ENCODE results near the gene ABLIM1. TPM values are rescaled to one million over a fixed set of nuclear protein-coding genes. Genes with fewer than 3 reads are reported as not detected.

The ABLIM1 gene
- total and polyA plus RNA-seq, 2 of the 13 experiments (the other 11 are each of a cell fraction or from before 2014, with no cell fraction given), result 59.4 to 92.7 TPM

DNA sequence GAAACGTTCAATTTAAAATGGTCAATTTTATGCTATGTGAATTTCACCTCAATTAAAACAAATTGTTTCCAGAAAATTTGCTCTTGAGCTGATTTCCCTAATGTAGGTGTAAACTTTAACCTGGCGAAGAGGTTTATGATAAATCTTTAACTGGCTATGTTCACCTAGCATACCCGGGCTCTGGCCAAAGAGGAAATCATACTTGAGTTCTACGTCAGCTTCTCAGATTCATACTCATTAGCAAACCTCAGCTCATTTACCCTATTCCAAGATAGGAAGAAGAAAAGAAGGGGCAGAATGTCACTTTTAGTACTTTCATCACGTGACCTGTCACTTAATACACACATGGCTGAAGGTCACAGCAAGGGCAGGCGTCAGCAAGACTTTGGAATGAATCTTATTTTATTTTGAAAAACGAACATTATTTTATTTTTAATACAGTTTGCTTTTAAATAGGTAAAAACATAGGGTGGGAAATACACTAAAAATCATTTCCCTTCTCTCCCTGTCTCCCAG lies 97.0 kb downstream of the ABLIM1 start:
- H3K27me3 ChIP-seq (ENCODE audit: control insufficient read depth in 1 of 2, insufficient read depth in 2 of 2, low read length in 2 of 2), result no peaks in the 10 kb centered on the region
- no peak for FAIRE-seq
- no TSS peak for BruUV-seq (replicated peaks)
- no peak for DNase-seq (ENCODE audit: low spot score)
- H2AFZ ChIP-seq (ENCODE audit: low read length), result no peak overlapping the region
- intact Hi-C loops (cut with micrococcal nuclease; ENCODE audit: unreplicated experiment) (no loop called here), in situ Hi-C loops (cut with HindIII; ENCODE audit: extremely low pct_ligation_motif_present, low pct_unique_long_range_greater_than_20kb) (no loop called here)
- no peaks in the 10 kb centered on the region for H4K20me1 ChIP-seq (ENCODE audit: insufficient read depth, low read length)
- TF ChIP-seq SALL2 (CRISPR knock-in tag; IDR thresholded peaks at IDR 0.05) (no peak), RAD51 (IDR thresholded peaks at IDR 0.05; ENCODE audit: borderline replicate concordance) (peak; percentile 35; the same call in 1 of the 2 replicates), CAMTA2 (CRISPR knock-in tag; IDR thresholded peaks at IDR 0.05; ENCODE audit: borderline replicate concordance) (no peak), NAIF1 (CRISPR knock-in tag; IDR thresholded peaks at IDR 0.05; ENCODE audit: borderline replicate concordance) (no peak), REPIN1 (CRISPR knock-in tag; IDR thresholded peaks at IDR 0.05; ENCODE audit: borderline replicate concordance, low read depth) (no peak), ARNT2 (CRISPR knock-in tag; IDR thresholded peaks at IDR 0.05; ENCODE audit: low read depth) (no peak), ZNF335 (CRISPR knock-in tag; IDR thresholded peaks at IDR 0.05) (no peak), JUNB (CRISPR knock-in tag; IDR thresholded peaks at IDR 0.05; ENCODE audit: borderline replicate concordance) (no peak)
- TF ChIP-seq, protein P1, sequence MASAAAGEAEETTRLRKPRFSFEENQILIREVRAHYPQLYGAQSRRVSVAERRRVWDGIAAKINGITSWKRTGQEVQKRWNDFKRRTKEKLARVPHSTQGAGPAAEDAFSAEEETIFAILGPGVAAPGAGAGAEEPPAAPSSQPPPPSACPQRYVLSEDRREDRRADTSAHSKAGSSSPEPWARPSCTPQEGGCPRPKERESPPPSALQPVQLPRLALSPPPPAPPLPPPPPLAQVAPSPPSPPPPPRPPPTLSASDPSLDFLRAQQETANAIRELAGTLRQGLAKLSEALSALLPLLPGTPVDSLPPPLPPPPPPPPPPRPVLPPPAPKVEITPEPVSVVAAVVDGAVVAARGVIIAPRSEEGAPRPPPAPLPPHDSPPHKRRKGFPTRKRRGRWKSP (CRISPR knock-in tag; IDR thresholded peaks at IDR 0.05), result no peak
- TF ChIP-seq, protein P2, sequence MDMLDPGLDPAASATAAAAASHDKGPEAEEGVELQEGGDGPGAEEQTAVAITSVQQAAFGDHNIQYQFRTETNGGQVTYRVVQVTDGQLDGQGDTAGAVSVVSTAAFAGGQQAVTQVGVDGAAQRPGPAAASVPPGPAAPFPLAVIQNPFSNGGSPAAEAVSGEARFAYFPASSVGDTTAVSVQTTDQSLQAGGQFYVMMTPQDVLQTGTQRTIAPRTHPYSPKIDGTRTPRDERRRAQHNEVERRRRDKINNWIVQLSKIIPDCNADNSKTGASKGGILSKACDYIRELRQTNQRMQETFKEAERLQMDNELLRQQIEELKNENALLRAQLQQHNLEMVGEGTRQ (IDR thresholded peaks at IDR 0.05; ENCODE audit: low read depth, low read length), result peak; percentile 41
- TF ChIP-seq, protein P2 (CRISPR knock-in tag; IDR thresholded peaks at IDR 0.05; ENCODE audit: borderline replicate concordance), result no peak
- WGBS (ENCODE audit: low lambda C conversion rate), result 63% methylated on average over 7 of the region's 7 CpGs
- ATAC-seq, result no peak
- peaks cover 10% of the 10 kb centered on the region for H3K9me3 ChIP-seq (ENCODE audit: low read length)
- ChIA-PET POLR2A (no interaction called here), CTCF (ENCODE audit: low intra/inter-chr PET ratio, low total read pairs) (no interaction called here)
- no peaks in the 10 kb centered on the region for H3K79me2 ChIP-seq (ENCODE audit: insufficient read depth, low read length)
- no peak overlapping the region for H3K4me2 ChIP-seq (ENCODE audit: low read depth, low read length)
- no peak overlapping the region for H3K4me3 ChIP-seq (replicated peaks in 1 of 3; ENCODE audit: insufficient read depth in 1 of 3, low read depth in 2 of 3, low read length in 3 of 3)
- H3K27ac ChIP-seq (ENCODE audit: extremely low read length, insufficient read depth, low read length), result no peak overlapping the region
- H3K36me3 ChIP-seq (replicated peaks in 1 of 2; ENCODE audit: control insufficient read depth in 1 of 2, insufficient read depth in 2 of 2, low read length in 2 of 2), result no peaks in the 10 kb centered on the region
- H3K4me1 ChIP-seq (ENCODE audit: insufficient read depth, low read length), result peaks cover 19% of the 10 kb centered on the region
- no peak overlapping the region for H3K9ac ChIP-seq (ENCODE audit: insufficient read depth, low read depth, low read length)

Data from HepG2 (cell line).